IPS-18a (cell line): ENCODE measurements around the gene MYO5C.
"Not testable (repeated sequence)": the region's sequence is repeated elsewhere in the genome, so short reads cannot be mapped to it uniquely, and the experiment has no call there.

ENCODE experiments used
- H3K27ac ChIP-seq: one replicate; pipeline ENCODE4 v1.5.1; 2013; ENCODE audit warnings: low read length
- H3K27me3 ChIP-seq: one replicate; pipeline ENCODE4 v1.6.1; 2013; ENCODE audit warnings: mild to moderate bottlenecking, low read length; ENCODE audit not compliant: control insufficient read depth, insufficient read depth
- H3K36me3 ChIP-seq: one replicate; pipeline ENCODE4 v1.6.1; 2013; ENCODE audit warnings: low read depth, low read length; ENCODE audit not compliant: control insufficient read depth
- H3K4me1 ChIP-seq: one replicate; pipeline ENCODE4 v1.6.1; 2013; ENCODE audit warnings: low read depth, low read length; ENCODE audit not compliant: control insufficient read depth
- H3K4me3 ChIP-seq: one replicate; pipeline ENCODE4 v1.5.1; 2013; ENCODE audit warnings: low read length
- H3K9ac ChIP-seq: one replicate; pipeline ENCODE4 v1.6.1; 2013; ENCODE audit warnings: mild to moderate bottlenecking, low read length, moderate library complexity
- H3K9me3 ChIP-seq: one replicate; pipeline ENCODE4 v1.6.1; 2013; ENCODE audit warnings: low read depth, low read length; ENCODE audit not compliant: control insufficient read depth

MYO5C gene

DNA sequence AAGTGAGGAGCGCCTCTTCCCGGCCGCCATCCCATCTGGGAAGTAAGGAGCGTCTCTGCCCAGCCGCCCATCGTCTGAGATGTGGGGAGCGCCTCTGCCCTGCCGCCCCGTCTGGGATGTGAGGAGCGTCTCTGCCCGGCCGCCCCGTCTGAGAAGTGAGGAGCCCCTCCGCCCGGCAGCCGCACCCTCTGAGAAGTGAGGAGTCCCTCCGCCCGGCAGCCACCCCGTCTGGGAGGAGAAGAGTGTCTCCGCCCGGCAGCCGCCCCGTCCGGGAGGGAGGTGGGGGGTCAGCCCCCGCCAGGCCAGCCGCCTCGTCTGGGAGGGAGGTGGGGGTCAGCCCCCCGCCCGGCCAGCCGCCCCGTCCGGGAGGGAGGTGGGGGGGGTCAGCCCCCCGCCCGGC, 9.7 kb downstream of the MYO5C start:
- H3K9ac ChIP-seq, H3K36me3 ChIP-seq, H3K4me3 ChIP-seq, H3K9me3 ChIP-seq, H3K27ac ChIP-seq, H3K27me3 ChIP-seq: not testable (repeated sequence)
- H3K4me1 ChIP-seq, result peaks cover 15% of the 10 kb centered on the region

DNA sequence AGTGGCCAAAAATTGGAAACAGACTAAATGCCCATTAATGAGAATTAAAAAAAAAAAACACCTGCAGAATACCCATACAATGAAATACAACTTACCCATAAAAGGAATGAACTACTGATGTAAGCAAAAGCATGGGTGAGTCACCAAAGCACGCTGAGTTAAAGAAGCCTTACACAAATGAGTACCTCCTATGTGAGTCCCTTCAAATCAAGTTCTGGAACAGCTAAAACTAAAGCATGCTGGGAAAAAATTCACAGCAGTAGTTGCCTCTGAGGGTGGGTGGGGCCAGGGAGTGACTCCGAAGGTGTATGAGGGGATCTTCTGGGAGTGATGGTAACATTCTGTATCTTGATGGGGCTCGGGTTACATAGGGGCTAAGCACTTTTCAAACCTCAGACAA, 11.4 kb downstream of the MYO5C start:
- Histone ChIP-seq H3K9ac (no peak overlapping the region), H3K4me3 (no peak overlapping the region), H3K36me3 (peaks cover 2% of the 10 kb centered on the region), H3K9me3 (no peaks in the 10 kb centered on the region), H3K4me1 (peaks cover 5% of the 10 kb centered on the region), H3K27ac (no peak overlapping the region), H3K27me3 (no peaks in the 10 kb centered on the region)

DNA sequence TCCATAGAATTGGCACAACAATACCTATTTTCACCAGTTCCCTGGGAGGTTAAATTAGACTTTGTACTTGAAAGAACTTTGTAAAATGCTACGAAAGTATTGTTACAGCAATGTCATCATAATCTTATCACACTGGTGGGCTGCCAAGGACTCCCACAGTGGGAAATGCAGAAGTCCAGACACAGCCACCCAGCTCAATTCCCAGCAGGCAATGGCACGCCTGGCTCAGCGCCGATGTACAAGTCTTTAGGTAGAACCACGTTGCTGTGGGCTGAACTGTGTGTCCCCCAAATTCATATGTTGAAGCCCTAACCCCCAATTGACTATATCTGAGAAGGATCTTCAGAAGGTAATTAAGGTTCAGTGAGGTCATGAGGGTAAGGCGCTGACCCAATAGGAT, 12.3 kb downstream of the MYO5C start:
- H3K4me3 ChIP-seq, result no peak overlapping the region
- peaks cover 11% of the 10 kb centered on the region for H3K36me3 ChIP-seq
- H3K9me3 ChIP-seq, result no peaks in the 10 kb centered on the region
- H3K27ac ChIP-seq, result no peak overlapping the region
- no peaks in the 10 kb centered on the region for H3K4me1 ChIP-seq
- no peaks in the 10 kb centered on the region for H3K27me3 ChIP-seq
- no peak overlapping the region for H3K9ac ChIP-seq

DNA sequence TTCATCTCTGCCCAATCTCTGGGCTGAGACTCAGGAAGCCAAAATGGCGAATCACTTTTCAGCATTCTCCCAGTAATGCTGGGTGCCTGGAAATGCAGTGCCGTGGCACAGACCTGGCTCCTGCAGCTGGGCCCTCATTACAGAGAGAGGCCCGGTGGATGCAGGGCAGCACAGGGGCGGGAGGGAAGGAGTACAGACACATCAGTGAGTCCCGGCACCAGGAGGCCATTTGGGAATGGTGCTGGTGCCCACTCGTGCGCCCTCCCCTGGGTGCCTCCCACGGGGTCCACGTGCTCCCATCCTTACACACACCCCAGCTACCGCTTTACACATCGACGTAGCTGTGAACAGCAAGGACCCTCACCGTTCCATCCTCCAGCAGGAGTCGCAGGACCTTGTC, 13.2 kb downstream of the MYO5C start:
- no peaks in the 10 kb centered on the region for H3K27me3 ChIP-seq
- H3K9me3 ChIP-seq, result no peaks in the 10 kb centered on the region
- peaks cover 19% of the 10 kb centered on the region for H3K36me3 ChIP-seq
- no peak overlapping the region for H3K9ac ChIP-seq
- H3K27ac ChIP-seq, result no peak overlapping the region
- H3K4me1 ChIP-seq, result no peaks in the 10 kb centered on the region
- H3K4me3 ChIP-seq, result no peak overlapping the region

DNA sequence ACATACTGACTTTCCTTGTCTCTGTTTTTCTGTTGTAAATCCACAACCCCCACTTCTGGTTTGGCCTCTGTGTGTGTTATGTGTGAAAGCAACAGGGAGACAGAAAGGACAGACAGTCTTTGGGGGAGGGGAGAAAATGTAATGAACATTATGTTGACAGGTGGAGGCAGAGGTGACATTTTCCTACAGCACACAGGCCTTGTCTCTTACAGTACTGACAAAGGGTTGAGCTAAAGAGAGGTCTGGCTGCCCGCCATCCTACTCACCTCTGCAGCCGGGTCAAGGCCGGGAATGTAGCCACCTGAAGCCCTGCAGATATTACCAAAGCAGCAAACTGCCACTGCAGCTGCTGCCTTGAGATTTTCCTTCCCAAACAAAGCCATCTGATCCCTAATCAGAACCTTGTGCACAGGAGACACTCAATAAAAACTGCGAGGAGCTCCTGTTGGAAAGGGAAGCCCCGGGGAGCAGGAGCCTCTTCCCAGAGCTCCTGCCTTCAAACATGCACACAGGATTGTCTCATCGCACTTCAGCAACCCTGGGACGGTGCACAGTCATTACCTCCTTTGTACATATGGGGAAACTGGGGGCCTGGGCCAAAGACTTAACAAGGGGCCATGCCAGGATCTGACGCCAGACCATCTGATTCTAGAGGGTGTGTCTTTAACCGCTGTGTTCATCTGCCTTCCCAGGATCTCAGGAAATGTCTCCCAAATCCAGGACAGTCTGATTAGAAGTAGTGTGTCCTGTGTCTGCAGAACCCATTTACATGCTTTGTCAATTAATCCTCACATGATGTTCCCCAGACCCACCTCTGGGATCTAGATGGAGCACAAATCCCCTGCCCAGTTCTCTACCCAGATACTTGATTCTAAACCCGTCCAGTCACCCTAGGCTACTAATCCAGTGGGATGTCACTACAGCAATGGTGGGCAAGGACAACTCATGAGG, 14.2 kb downstream of the MYO5C start:
- H3K36me3 ChIP-seq, result peaks cover 28% of the 10 kb centered on the region
- H3K4me1 ChIP-seq, result no peaks in the 10 kb centered on the region
- no peak overlapping the region for H3K27ac ChIP-seq
- H3K9ac ChIP-seq, result no peak overlapping the region
- no peaks in the 10 kb centered on the region for H3K9me3 ChIP-seq
- H3K4me3 ChIP-seq, result no peak overlapping the region
- H3K27me3 ChIP-seq, result no peaks in the 10 kb centered on the region

DNA sequence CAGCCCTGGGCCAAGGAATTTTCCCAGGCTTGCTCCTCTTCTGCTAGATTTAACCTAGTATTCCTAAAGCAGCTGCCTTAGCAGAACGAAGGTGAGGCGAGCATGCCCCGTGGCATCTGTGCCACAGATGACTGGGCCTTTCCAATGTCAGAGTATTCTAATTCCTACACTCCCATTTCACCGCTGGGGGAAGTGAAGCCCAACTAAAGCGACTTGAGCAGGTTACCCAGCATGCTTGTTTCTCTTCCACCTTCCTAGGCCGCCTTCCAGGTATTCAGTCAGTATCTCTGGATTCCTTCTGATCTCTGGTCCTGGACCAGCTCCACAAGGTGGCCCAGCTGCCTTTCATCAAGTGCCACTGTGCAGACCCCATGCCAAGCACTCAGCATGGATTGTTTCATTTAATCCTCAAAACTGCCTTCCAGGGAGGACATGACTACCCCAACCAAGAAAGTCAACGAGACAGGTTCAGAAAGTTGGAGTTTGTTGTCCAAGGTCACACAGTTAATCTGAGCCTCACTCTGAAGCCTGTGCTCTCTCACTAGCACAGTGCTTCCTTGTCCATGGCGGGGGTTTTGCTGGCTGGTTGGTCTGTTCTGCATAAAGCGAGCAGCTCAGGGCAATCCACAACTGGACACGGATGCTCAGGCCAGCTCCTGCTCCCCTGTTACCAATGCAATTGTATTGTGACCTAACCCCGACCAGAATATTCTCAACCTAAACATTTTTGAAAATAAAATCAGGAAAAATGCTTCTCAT, 15.1 kb downstream of the MYO5C start:
- Histone ChIP-seq H3K9me3 (no peaks in the 10 kb centered on the region), H3K9ac (no peak overlapping the region), H3K36me3 (peaks cover 36% of the 10 kb centered on the region), H3K4me3 (no peak overlapping the region), H3K4me1 (no peaks in the 10 kb centered on the region), H3K27ac (no peak overlapping the region), H3K27me3 (no peaks in the 10 kb centered on the region)

DNA sequence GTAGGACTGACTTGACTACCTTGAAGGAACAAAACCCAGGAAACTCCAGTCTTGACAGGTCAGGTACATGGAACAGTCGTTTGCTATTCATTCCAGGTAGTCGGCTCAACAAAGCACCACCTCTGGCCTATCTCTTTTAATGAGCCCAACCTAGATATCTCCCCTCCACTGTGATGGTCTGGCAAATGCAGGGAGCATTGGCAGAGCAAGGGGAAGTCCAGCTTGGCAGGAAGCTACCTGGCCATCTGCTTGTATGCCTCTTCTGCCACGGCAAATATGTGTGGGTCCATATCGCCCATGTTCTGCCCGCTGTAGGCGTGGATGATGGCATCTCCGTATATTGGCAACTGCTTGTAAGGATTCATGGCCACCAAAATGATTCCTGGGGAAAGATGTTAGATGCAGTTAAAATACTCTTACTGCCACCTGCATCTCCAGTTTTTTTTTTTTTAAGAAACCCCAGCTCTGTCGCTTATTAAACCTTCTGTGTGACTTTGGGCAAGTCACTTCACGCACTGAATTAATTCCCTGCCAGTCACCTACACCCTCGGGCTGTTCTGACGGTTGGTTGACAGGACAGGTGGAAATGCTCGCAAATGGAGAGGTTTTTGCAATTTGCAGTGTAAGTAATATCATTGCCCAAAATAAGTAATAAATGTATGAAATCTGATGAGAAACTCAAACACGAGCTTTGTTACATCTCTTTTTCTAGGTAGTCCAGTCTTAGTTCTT, 16.8 kb downstream of the MYO5C start:
- Histone ChIP-seq H3K4me3 (no peak overlapping the region), H3K4me1 (no peaks in the 10 kb centered on the region), H3K27me3 (no peaks in the 10 kb centered on the region), H3K9ac (no peak overlapping the region), H3K36me3 (peaks cover 45% of the 10 kb centered on the region), H3K27ac (no peak overlapping the region), H3K9me3 (no peaks in the 10 kb centered on the region)

DNA sequence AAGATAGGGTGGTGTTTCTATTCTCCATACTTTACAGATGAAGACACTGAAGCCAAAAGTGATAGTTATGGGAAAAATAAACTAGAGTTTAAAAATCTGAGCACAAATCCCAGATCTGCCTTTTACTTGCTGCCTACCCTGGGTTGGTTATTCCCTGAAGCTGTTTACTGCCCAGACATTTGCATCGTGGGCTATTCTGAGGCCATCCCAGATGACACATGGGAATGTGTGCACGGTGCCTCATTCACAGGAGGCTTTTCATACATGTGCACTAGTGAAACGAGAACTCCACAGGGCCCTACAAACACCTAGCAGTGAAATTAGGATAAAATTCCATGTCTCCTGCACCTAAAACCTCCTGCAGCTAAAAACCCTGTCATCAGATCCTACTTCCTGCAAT, 17.5 kb downstream of the MYO5C start:
- peaks cover 48% of the 10 kb centered on the region for H3K36me3 ChIP-seq
- H3K4me1 ChIP-seq, result no peaks in the 10 kb centered on the region
- H3K27me3 ChIP-seq, result no peaks in the 10 kb centered on the region
- no peaks in the 10 kb centered on the region for H3K9me3 ChIP-seq
- H3K4me3 ChIP-seq, result no peak overlapping the region
- no peak overlapping the region for H3K27ac ChIP-seq
- H3K9ac ChIP-seq, result no peak overlapping the region

DNA sequence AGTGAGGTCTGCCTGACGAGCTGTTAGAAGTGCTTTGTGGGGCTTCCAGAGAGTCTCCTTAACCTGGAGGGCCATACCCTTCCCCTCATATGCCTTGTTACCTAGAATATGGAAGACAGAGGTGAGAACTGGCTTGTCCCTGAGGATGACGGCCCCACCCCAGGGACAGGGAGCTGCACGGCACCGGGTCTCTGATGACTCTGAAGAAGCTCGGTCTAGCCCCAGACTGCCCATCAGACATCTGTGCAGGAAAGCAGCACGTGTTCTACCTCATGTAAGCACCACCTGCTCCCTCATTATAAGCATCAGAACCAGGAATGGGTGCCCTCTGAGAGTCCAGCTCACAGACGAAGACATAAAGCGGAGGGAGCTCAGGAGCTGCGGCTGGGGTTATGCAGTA, 18.0 kb downstream of the MYO5C start:
- H3K27ac ChIP-seq, result no peak overlapping the region
- no peak overlapping the region for H3K4me3 ChIP-seq
- H3K4me1 ChIP-seq, result no peaks in the 10 kb centered on the region
- H3K27me3 ChIP-seq, result no peaks in the 10 kb centered on the region
- no peak overlapping the region for H3K9ac ChIP-seq
- H3K36me3 ChIP-seq, result peaks cover 53% of the 10 kb centered on the region
- H3K9me3 ChIP-seq, result no peaks in the 10 kb centered on the region

DNA sequence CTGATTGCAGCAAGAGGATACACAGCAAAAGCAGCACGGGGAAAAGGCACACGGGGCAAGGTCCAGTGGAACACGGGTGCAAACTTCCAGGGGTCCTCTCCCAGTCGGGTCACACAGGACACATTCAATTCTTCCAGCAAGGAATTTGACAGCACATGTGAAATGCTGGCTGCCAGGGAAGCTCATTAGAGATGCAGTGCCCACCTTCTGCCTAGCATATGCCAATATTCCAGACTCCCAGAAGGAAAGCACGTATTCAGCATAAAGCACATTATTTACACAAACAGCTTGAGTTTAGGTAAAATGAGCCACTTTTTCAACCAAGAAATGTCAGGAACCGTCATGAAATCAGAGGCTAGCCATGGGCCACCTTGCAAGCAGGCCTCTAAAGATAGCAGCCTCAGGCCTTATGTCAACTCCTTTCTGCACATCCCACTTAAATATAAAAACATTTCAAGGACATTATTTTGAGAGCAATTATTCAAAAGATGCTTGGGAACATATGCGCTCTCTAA, 19.3 kb downstream of the MYO5C start:
- H3K36me3 ChIP-seq, result peaks cover 64% of the 10 kb centered on the region
- no peaks in the 10 kb centered on the region for H3K4me1 ChIP-seq
- H3K27ac ChIP-seq, result no peak overlapping the region
- no peak overlapping the region for H3K4me3 ChIP-seq
- no peaks in the 10 kb centered on the region for H3K27me3 ChIP-seq
- no peak overlapping the region for H3K9ac ChIP-seq
- H3K9me3 ChIP-seq, result no peaks in the 10 kb centered on the region

DNA sequence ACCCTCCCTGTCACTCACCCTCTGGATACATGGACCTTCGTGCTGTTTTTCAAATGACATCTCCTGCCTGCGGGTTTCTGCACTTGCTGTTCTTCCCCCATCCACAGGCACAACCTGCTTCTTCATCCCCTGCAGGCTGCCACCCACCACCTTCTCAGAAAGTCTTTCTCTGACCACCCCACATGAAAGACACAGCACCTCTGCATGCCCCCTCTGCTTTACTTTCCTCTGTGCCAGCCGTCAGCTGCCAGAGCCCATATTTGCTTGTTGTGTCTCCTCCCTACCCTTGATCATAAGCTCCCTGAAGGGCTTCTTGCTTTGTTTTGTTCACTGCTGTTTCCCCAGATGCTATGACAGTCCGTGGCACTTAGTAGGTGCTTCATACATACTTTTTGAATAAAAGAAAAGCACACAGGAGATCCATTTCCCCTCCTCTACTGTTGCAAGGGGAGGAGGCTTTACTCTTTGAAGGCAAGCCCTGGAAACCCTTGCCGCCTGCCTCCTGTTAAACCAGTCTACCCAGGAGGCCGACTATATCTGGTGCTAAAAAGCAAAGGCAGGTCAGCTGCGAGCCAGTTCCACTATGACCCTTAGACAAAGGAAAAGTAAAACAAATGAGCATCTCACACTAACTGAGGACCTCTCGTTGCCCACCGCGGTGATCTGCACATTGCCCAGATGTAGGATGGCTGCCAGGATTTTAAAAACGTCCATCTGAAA, 31.9 kb downstream of the MYO5C start:
- Histone ChIP-seq H3K4me1 (peaks cover 24% of the 10 kb centered on the region), H3K9ac (no peak overlapping the region), H3K27me3 (no peaks in the 10 kb centered on the region), H3K9me3 (no peaks in the 10 kb centered on the region), H3K36me3 (peaks cover 34% of the 10 kb centered on the region), H3K27ac (no peak overlapping the region), H3K4me3 (no peak overlapping the region)
